ENCODE measurements around the gene CFAP157.

The CFAP157 gene

DNA sequence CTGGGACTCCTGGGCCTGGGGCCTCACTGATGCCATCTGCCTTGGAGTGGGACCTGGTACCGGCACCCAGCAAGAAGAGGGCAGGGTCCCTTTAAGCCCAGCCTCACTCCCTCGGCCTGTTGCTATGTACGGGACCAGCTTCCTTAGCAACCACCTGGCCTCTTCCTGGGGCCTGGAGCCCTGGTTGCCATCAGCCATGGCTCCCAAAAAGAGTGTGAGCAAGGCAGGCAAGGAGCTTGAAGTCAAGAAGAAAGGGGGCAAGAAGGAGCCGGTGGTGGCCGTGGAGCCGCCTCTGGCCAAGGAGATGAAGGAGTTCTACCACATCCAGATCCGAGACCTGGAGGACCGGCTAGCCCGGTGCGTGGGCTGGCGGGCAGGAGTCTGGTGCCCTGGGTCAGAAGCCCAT lies at the start of gene CFAP157:
Gene CFAP157 (plus strand): TSS at position 153 of the 406 bp plus-strand sequence. CDS start 44 bp downstream, at position 197.
- DNase-seq, result no peak

DNA sequence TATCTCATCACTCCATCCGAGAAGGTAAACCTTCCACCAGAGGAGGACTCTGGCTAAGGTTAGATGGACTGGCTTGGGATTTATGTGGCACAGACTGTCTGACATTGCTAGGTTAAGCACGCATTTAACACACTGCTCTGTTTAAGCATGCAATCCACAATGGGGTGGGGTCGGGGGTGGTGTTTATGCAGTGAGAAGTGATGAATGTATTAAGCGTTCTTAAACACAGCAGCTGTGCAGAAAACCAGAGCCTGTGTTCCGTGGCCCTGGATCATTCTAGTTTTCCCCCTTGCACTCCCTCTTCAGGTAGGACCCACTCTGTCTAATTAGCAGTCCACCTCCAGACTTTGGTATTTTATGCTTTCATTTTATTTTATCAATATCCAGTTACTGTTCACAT lies 48.4 kb upstream of the CFAP157 start:
- no peak for DNase-seq

DNA sequence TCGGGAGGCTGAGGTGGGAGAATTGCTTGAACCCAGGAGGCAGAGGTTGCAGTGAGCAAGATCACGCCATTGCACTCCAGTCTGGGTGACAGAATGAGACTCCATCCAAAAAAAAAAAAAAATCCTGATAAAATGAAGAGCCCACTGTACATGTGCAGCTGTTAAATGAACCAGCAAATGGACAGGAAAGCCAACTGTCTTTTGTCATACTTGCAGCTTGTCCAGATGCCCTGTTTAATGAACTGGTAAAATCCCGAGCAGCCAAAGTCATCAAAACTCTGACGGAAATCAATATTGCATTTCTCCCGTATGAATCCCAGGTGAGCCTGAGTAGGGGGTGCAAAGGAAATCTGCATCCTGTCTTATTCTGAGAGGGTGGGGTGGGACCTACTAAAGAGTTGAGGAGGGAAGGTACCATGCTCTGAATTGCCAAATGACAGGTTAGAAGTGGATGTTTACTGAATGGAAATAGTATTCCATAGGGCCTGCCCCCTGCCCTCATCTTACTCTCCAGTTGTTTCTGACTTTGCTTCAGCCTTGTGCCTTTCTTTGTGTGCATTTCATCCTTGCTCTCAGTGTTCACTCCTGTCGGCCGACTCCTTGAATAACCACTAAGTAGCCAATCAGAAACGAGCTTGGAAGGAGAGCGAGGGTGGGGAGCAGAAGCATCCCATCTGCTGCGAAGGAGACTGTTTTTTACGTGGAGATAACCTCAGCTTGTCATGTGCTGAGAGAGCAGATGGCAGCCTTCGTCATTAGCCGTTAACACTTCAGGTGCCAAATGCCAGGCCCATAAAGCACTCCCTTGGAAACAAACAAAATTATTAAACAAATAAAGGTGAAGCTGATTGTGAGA lies 45.7 kb upstream of the CFAP157 start:
- DNase-seq, result no peak

DNA sequence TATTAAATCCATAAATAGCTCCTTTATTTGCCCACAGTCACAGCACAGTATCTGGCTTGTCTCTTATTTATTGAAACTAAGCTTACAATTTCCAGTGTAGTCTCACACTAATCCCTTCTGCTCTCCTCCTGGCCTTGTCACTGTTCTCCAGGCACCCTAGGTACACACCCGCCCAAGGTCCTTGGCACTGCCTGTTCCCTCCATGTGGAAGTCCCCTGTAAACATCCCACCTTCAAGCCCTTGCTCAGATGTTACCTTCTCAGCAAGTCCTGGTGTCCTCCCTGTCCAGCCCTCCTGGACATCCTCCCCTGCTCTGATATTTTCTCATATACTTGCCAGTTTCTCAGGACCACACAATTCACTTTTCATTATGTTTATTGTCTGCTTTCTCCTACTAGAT lies 44.2 kb upstream of the CFAP157 start:
- DNase-seq, result no peak

DNA sequence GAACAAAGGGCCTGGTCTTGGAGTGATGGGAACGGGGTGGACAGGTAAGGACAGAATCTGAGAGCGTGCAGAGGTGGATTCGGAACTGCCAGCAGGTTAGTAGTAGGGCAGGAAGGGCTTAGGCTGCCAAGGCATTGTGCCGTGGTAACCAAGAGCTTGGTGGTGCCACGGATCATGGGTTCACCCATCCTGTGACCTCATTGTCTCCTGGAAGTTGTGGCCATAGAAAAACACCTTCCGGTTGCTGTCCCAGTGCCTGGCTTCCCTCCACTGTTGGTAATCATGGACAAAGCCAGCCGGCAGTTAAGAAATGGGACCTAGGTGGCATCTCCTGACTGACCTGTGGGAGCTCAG lies 42.5 kb upstream of the CFAP157 start:
- no peak for DNase-seq

DNA sequence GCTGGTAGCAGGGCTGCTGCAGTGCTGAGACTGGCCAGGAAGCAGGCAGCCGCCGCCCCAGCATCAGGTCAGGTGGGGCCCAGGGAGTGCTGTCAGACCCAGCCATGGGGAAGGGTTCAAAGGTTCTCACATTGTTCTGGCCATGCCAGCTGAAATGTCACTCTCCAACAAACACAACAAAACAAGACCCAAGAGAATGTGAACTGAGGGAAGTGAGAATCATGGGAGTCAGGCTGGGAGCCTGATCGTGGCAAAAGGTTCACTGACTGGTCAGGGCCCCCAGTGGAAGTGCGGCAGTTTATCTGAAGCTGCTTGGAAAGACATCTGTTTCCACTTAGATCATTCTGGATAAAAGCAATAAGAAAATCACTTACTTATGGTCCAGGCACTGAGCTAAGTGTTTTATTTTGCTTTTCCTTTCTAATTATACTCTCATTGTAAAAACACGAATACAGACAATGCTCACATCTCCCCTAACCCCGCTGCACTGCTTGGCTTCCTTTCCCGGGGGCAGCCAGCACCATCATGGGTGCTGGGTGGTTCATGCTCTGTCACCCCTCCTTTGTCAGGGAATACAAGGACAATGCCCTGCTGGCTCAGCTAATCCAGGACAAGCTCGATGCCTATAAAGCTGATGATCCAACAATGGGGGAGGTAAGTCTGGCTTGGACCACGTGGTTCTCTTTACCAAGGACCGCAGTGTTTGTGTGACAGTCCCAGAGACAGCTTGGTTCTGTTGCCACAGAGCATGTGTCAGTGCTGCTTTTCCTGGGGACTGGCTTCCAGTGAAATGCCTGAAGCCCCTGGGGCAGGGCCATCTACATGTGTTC lies 41.9 kb upstream of the CFAP157 start:
- DNase-seq, result no peak

DNA sequence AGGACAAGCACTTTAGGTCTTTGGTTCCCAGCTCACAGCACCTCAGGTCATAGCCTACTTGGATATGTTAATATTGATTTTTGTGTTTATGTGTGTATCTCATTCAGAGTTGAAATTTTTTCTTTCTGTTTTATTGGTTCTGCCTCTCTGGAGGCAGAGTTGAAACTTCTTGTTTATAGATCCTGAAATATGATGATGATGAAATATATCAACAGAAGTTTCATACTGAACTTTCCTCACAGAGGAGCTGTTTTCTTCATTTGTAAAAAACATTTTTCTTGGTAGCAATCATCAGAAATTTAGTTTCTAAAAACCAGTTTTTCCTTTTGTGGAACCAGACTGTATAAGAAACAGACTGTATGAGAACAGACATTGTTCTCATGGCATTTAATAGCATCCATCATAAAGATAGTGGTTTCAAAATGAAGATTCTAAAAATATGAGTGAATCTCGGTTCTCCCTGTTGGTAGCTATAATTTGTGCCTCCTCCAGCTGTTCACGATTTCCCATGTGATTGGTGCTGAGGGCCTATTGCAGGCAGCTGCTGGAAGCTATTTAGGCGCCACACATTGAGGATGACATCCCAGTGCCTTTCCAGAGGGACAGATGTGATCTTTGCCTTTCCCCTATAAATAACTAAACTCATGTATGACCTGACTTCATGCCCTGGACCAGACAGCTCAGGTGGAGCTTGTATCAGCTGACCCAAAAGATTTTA lies 39.5 kb upstream of the CFAP157 start:
- no peak for DNase-seq

DNA sequence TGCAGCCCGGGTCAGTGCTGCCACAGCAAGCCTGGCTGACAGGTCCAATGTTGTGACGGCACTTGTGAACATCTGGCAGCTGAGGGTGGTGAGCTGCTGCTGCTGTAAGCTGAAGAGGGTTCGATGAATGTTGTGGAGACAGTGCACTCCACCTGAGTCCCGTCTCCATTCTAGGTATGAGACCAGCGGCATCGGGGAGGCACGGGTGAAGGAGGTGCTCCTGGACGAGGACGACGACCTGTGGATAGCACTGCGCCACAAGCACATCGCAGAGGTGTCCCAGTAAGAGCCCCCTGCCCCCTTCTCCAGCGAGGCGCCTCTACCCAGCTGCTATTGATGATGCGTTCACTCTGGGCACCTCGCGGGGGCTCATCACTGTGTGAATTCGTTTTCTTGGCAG lies 38.9 kb upstream of the CFAP157 start:
- no peak for DNase-seq

DNA sequence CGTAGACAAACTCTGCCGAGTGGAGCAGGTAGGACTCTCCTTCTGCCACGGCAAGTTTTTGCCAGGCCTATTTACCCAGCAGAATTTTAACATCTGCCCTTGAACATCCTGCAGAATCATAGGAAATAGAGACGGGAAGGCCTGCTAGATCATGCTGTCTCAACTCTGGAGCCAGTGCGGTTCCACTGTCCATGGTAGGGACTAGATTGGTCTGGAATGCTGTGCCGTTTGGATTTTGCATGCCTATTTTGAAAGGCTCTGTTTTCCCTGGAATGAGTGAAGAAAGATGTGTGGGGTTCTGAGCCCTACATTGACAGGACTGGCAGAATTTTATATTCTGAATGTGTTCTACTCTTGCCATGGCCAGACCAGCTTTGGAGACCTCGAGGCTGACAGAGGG lies 33.6 kb upstream of the CFAP157 start:
- no peak for DNase-seq

DNA sequence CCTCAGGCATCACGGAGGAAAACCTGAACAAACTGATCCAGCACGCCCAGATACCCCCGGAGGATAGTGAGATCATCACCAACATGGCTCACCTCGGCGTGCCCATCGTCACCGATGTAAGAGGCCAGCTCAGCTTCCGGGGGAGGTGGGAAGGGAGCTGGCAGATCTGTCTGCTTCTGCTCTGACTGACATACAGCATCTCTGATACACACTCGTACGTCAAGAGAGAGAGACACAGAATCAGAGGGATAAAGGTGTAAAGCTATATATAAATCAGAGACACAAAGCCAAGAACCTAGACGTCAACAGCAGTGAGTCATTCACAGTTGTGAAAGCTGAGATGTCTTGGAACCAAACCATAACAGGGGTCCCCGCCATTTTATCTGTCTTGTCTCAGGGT lies 30.1 kb upstream of the CFAP157 start:
- no peak for DNase-seq

DNA sequence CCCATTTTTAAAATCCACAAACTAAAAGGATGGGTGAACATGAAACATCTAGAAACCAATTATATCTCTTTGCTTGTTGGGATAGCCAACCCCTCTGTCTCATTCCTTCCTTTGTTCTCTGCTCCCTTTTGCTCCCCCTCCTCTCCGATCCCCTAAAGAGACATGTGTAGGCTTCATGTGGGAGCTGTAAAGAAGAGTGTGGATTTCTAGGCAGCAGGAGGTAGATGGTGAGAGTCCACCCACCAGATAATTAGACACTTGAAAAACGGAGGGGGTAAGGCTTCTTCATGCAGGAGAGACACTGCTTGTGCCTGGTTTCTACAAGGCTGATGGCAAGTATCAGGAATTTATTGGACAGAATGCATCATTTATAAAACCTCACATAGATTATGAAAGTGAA lies 27.3 kb upstream of the CFAP157 start:
- DNase-seq, result no peak

DNA sequence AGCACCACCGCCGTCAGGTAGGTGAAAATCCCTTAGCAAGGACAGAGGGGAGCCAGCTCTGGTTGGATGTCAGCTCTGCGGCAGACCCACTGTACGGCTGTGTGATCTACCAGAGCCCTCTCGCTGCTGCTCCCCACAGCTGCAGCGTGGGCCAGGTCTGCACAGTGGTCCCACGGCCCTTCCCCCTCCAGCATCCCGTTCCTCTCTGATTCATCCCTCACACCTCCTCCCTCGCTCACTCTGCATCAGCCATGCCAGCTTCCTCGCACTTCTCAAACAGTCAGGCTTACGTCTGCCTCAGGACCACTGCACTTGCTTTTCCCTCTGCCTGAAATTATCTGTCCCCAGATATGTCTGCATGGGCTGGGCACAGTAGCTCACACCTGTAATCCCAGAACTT lies 26.6 kb upstream of the CFAP157 start:
- no peak for DNase-seq

DNA sequence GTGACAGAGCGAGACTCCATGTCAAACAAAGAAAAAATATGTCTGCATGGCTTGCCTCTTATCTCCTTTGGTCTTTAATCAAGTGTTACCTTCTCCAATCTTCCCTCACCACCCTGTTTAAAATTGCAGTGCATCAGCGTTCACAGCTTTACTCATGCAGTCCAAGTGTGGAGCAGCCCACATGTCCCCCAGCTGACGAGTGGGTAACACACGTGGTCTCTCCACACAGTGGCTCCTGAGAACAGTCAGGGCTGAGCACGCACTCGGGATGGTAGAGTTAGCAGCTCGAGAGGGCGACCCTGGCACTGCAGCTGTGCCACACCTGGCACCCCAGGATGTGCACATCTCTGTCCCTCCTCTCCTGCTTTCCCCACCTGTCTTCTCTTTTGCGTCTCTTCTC lies 25.9 kb upstream of the CFAP157 start:
- DNase-seq, result no peak

DNA sequence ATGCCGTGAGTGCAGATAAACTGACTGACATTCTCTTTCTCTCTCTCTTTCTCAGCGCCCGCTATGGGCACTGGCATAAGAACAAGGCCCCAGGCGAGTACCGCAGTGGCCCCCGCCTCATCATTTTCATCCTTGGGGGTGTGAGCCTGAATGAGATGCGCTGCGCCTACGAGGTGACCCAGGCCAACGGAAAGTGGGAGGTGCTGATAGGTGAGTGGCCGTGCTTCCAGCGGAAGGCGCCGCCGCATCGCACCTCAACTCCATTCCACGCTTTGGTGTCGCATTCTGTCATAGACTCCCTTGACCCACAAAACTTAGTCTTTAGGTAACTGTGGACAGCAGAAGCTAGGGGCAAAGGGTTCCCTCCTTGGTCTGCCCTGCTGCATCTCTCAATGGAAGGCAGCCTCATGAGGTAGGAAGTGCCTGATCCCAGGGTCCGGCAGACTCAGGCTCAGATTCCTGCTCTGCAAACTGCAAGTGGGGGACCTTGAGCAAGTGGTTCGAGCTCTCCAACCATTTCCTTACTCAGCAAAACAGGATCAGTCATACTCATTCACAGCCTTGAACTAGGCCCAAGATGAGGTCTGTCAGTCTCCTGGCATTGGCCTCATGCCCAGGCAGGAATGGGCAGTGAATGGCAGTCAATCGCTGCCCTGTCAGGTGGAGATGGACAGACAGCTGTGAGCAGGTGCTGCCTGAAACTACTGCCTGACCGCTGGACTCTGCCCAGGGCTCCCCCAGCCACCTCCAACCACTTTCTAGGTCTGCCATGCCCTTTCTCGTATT lies 24.2 kb upstream of the CFAP157 start:
- DNase-seq, result no peak

DNA sequence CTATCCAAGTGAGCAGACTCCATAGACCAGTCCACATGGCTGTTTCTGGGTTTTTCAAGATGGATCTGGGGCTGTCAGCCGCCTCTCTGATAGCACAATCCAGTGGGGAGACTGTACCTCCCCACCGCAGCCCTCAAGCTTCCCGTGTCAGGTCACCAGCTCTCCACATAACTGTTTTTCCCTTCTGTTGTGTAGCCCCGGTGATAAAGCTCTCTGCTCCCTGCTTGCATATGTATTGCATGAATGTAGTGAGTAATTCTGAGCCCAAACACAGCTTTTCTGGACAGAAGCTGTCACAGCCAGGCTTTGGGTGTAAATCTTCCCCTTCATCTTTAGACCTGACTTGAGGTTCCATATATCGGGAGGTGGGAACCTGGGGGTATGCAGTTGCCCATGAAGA lies 23.1 kb upstream of the CFAP157 start:
- DNase-seq, result no peak

DNA sequence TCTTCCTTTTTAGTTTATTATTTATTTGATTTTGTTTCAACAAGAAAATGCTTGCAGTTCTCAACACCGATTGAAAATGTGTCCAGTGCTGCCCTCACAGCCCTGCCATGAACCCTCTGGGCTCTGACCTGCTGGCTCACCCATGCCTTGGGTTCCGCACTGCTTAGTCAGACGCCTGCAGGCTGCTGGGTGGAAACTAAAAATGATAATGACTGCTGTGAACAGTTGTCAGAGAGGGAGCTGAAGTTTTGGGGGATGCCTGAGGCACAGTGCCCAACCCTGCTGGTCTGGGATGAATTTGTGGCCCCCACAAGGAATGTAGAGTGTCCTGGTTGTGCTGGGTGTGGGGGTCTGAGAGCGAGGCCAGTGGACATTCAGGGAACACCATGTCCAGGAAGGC lies 22.2 kb upstream of the CFAP157 start:
- DNase-seq, result no peak

DNA sequence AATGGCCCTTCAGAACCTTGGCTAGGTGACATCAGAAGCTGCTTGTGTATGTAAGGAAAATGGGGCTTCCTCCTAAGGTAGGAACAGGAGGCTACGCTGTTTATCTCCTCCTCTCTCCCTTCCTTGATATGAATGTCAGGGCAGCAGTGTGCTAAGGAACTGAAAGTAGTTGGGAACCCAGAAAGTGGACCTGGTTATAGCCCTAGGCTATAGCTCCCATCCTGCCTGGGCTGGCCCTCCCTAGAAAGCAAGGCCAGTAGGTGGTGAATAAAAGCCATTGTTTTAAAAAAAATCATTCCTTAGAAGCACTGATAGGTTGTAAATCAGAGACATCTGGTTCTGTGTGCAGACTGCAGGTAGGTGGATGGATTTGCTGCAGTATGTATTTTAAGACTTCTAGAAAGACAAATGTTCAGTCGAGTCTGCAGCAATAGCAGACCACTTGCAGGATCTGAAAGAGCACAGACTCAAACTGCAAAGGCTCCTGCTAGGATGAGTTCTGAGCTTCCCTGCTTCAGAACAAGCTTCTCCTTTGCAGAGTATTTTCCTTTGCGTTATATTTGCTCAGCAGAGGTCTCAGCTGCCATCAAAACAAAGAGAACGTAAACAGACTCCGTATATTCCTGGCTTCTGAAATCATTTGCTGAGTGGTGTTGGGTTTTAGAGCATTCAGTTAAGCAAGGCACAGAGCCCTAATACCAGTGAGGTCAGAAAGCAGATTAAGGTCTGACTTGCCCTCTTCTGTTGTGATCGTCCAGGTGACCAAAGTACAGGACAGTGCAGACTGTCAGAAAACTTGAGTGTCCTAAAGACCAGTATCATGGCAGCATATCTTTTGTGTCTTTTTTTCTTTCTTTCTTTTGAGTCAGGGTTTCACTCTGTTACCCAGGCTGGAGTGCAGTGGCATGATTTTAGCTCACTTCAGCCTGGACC lies 20.1 kb upstream of the CFAP157 start:
- DNase-seq, result no peak

DNA sequence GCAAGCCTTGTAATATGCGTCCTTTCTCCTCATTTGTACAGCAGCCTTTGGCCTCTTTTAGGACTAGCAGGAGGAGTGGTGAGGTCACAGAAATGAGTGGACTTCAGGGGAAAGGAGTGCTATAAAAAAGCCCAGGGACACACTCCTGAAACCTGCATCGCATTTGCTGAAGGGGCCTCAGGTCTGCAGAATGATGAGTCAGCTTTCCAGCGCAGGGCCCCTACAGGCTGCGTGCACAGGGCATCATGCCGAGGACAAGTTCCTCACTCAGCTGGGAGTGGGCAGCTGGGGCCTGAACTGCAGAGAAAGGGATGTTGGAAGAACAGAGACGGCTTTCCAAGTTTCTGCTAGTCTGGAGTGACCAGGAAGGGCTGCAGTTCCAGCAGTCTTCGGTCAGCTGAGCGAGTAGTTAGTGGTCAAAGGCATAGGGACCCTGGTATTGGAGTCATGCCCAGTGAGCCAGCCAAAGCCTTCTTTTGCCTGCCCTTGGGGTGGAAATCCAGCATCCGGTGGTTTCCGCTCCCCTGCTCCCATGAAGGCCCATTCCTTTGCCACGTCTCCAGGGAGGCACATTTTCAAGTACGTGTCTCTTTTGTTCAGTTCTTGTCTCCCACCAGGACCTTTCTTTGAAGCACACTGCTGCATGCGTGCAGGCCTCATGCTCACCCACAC lies 17.3 kb upstream of the CFAP157 start:
- no peak for DNase-seq

DNA sequence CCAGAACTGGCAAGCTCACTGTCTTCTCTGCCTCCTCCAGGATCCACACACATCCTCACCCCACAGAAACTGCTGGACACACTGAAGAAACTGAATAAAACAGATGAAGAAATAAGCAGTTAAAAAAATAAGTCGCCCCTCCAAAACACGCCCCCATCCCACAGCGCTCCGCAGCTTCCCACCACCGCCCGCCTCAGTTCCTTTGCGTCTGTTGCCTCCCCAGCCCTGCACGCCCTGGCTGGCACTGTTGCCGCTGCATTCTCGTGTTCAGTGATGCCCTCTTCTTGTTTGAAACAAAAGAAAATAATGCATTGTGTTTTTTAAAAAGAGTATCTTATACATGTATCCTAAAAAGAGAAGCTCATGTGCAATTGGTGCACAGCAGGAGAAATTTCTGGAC lies 16.1 kb upstream of the CFAP157 start:
- no peak for DNase-seq

DNA sequence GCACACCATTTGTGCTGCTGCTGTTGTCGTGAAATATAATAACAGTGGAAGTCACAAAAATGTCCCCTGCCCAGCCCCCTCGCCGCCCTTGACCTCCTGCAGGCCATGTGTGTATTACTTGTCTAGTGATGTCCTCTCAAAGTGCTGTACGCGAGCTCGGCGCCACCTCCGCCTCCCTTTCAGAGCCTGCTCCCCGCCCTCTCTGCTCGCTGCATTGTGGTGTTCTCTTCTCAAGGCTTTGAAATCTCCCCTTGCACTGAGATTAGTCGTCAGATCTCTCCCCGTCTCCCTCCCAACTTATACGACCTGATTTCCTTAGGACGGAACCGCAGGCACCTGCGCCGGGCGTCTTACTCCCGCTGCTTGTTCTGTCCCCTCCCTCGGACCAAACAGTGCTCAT lies 14.7 kb upstream of the CFAP157 start:
- no peak for DNase-seq

DNA sequence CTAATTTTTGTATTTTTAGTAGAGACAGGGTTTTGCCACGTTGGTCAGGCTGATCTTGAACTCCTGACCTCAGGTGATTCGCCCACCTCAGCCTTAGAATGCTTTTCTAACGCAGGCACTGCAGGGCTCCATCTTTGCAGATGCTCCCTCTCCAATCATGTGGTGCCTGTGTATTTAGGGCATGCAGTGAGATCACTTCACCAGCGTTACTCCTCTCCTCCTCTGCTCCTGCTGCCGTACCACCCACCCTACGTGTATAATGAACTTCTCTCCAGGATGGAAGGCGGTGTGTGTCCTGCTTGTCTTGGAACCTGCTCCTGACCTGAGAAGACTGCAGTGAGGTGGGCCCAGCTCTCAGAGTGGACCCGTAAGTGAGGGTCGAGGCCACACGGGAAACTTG lies 13.6 kb upstream of the CFAP157 start:
- DNase-seq, result no peak
